HS-5 (cell line): ENCODE measurements around the gene LRP8.
"Not testable (repeated sequence)": the region's sequence is repeated elsewhere in the genome, so short reads cannot be mapped to it uniquely, and the experiment has no call there.

ENCODE experiments used
- DNase-seq: peaks from one replicate; pipeline ENCODE4 v3.0.0-alpha.2; 2012; ENCODE audit warnings: low read depth

The LRP8 gene

GRCh38 chr1:53210352-53210751 lies 117.5 kb downstream of the LRP8 start:
- DNase-seq = no peak

GRCh38 chr1:53207726-53208125 lies 120.1 kb downstream of the LRP8 start:
- no peak for DNase-seq

GRCh38 chr1:53206735-53207379 lies 121.0 kb downstream of the LRP8 start:
- DNase-seq = no peak

- DNase-seq = not testable (repeated sequence)
Observed at GRCh38 chr1:53206083-53206685, 121.7 kb downstream of the LRP8 start.

GRCh38 chr1:53205496-53205895 lies 122.4 kb downstream of the LRP8 start:
- DNase-seq = not testable (repeated sequence)

- DNase-seq = no peak
Observed at GRCh38 chr1:53203466-53203865, 124.4 kb downstream of the LRP8 start.

- no peak for DNase-seq
Observed at GRCh38 chr1:53198241-53198651, 129.6 kb downstream of the LRP8 start.

- DNase-seq = no peak
Observed at GRCh38 chr1:53197291-53198200, 130.3 kb downstream of the LRP8 start.

GRCh38 chr1:53196485-53197290 lies 131.2 kb downstream of the LRP8 start, which contains the start of gene CPT2:
Gene CPT2, plus strand, starts transcription at chr1:53196824. Its CDS starts 120 bp downstream, at chr1:53196944.
- no peak for DNase-seq

- no peak for DNase-seq
Observed at GRCh38 chr1:53196017-53196484, 131.8 kb downstream of the LRP8 start.

- no peak for DNase-seq
Observed at GRCh38 chr1:53195246-53196016, 132.4 kb downstream of the LRP8 start.
